Neural cell (in vitro differentiated cells): Measurements from ENCODE around the gene PRTFDC1. TPM values are rescaled to one million over a fixed set of nuclear protein-coding genes. Genes with fewer than 3 reads are reported as not detected.

Source experiments
- H2AFZ ChIP-seq: fragments of 200-600, 300-800 bp; sonication (generic), shearing (Covaris generic); 2 replicates; pipeline ENCODE4 v1.6.0; 2014; ENCODE audit warnings: low read depth, mild to moderate bottlenecking, antibody characterized with exemption, low read length, moderate library complexity
- H3F3A ChIP-seq: fragments of 200-600 bp; shearing (Covaris generic); 2 replicates; pipeline ENCODE4 v1.6.1; 2016; ENCODE audit warnings: mild to moderate bottlenecking, moderate library complexity, mixed read lengths, antibody characterized with exemption, low read length; ENCODE audit not compliant: insufficient read depth, poor library complexity, severe bottlenecking
- H3K27ac ChIP-seq: fragments of 200-600, 300-800 bp; sonication (generic), shearing (Covaris generic); 2 replicates; pipeline ENCODE4 v1.5.1; 2014; ENCODE audit warnings: mild to moderate bottlenecking, low read length, moderate library complexity
- H3K27me3 ChIP-seq: fragments of 300-800, 200-600 bp; sonication (generic), shearing (Covaris generic); 2 replicates; pipeline ENCODE4 v1.6.0; 2014; ENCODE audit warnings: mild to moderate bottlenecking, low read depth, low read length, moderate library complexity; ENCODE audit not compliant: insufficient read depth
- H3K36me3 ChIP-seq: fragments of 300-800, 200-600 bp; sonication (generic), shearing (Covaris generic); 2 replicates; pipeline ENCODE4 v1.5.1; 2014; ENCODE audit warnings: mild to moderate bottlenecking, antibody characterized with exemption, low read length, moderate library complexity; ENCODE audit not compliant: insufficient read depth
- H3K4me2 ChIP-seq: fragments of 300-800, 200-600 bp; sonication (generic), shearing (Covaris generic); 2 replicates; pipeline ENCODE4 v1.6.0; 2014; ENCODE audit warnings: mild to moderate bottlenecking, low read length
- H3K4me3 ChIP-seq: fragments of 300-800, 200-600 bp; sonication (generic), shearing (Covaris generic); 2 replicates; pipeline ENCODE4 v1.5.1; 2014; ENCODE audit warnings: mild to moderate bottlenecking, low read length, moderate library complexity
- H3K79me2 ChIP-seq: fragments of 200-600 bp; shearing (Covaris generic); replicated peaks from 2 replicates; pipeline ENCODE4 v1.6.0; 2014; ENCODE audit warnings: mild to moderate bottlenecking, low read length, moderate library complexity; ENCODE audit not compliant: insufficient read depth
- H3K9ac ChIP-seq: fragments of 300-800, 200-600 bp; sonication (generic), shearing (Covaris generic); 2 replicates; pipeline ENCODE4 v1.6.1; 2016; ENCODE audit warnings: mild to moderate bottlenecking, low read length, mixed read lengths
- H3K9me2 ChIP-seq: fragments of 200-600 bp; shearing (Covaris generic); 2 replicates; pipeline ENCODE4 v1.6.1; 2016; ENCODE audit warnings: mild to moderate bottlenecking, low read length, mixed read lengths; ENCODE audit not compliant: insufficient read depth
- H3K9me3 ChIP-seq: fragments of 200-600, 300-800 bp; sonication (generic), shearing (Covaris generic); 2 replicates; pipeline ENCODE4 v1.6.1; 2016; ENCODE audit warnings: mild to moderate bottlenecking, mixed run types, low read length, moderate library complexity, mixed read lengths
- H4K20me1 ChIP-seq: fragments of 200-600 bp; shearing (Covaris generic); 2 replicates; pipeline ENCODE4 v1.6.1; 2016; ENCODE audit warnings: mild to moderate bottlenecking, mixed run types; ENCODE audit not compliant: insufficient read depth
- EP300 ChIP-seq: fragments of 450-650 bp; conservative IDR thresholded peaks from 2 replicates; pipeline ENCODE4 v1.6.1; 2014; ENCODE audit warnings: antibody characterized with exemption, mild to moderate bottlenecking, moderate library complexity; ENCODE audit not compliant: poor library complexity, severe bottlenecking
- EZH2 ChIP-seq: fragments of 200-600, 300-800 bp; shearing (Covaris generic), sonication (generic); IDR thresholded peaks from 2 replicates; pipeline ENCODE4 v1.6.1; 2014; ENCODE audit warnings: antibody characterized with exemption, low read length, borderline replicate concordance, mild to moderate bottlenecking; ENCODE audit not compliant: insufficient read depth, poor library complexity, severe bottlenecking
- MXI1 ChIP-seq: fragments of 450-650 bp; conservative IDR thresholded peaks from 2 replicates; pipeline ENCODE4 v1.6.1; 2014; ENCODE audit warnings: antibody characterized with exemption, mild to moderate bottlenecking; ENCODE audit not compliant: poor library complexity, severe bottlenecking
- POLR2AphosphoS5 ChIP-seq: IDR thresholded peaks from 2 replicates; pipeline ENCODE4 v1.6.1; 2012
- RAD21 ChIP-seq: fragments of 450-650 bp; conservative IDR thresholded peaks from 2 replicates; pipeline ENCODE4 v1.6.1; 2014; ENCODE audit warnings: antibody characterized with exemption, mild to moderate bottlenecking, moderate library complexity
- SMC3 ChIP-seq: fragments of 450-650 bp; conservative IDR thresholded peaks from 2 replicates; pipeline ENCODE4 v1.6.1; 2014; ENCODE audit warnings: antibody characterized with exemption, mild to moderate bottlenecking, moderate library complexity; ENCODE audit not compliant: poor library complexity
- TAF1 ChIP-seq: IDR thresholded peaks from 2 replicates; pipeline ENCODE4 v1.6.1; 2012; ENCODE audit warnings: low read depth
- polyA plus RNA-seq: library from polyadenylated mRNA; depleted of rRNA; stranded (reverse); fragments of >200 nt; gene quantifications from 2 replicates; pipeline ENCODE4 v1.2.3, GENCODE V29; 2014
- TF ChIP-seq, protein P1 (sequence below): IDR thresholded peaks from 2 replicates; pipeline ENCODE4 v1.6.1; 2012; ENCODE audit warnings: borderline replicate concordance
- TF ChIP-seq, protein P2 (sequence below): fragments of 450-650 bp; IDR thresholded peaks from 2 replicates; pipeline ENCODE4 v1.5.1; 2014; ENCODE audit warnings: antibody characterized with exemption, mild to moderate bottlenecking, moderate library complexity; ENCODE audit not compliant: poor library complexity, severe bottlenecking

The PRTFDC1 gene
- polyA plus RNA-seq, 1 donor from 2014 or later = 3.4 TPM

DNA sequence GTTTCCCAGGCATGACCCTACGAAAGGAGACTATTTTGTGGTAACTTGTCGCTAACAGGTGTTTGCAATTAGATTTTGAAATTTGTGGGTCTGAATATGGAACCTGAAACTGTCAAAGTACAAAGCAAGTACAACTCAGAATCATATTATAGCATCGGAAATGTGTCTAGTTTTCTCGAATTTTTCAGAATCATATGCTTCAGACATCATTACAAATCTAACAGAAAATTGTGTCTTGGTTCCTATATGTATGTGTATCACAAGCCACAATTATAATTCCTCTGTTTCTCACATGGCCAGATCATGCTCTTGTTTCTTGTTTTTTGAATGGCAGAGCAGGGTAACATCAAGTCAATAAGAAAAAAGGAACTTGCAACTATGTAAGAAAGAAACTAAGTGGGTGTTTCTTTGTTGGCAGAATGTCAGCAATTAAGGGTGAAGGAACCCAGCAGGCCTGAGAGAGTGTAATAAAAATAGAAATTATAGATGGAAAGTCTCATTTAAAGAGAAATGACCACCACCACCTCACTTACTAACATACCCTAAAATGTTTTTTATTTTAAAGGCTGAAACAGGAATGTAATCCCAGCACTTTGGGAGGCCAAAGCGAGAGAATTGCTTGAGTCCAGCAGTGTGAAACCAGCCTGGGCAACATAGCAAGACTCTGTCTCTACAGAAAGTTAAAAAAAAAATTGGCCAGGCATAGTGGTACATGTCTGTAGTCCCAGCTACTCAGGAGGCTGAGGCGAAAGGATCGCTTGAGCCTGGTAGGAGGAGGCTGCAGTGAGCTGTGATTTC is 51.3 kb downstream of the PRTFDC1 start:
- Histone ChIP-seq H3K4me3 (no peak overlapping the region), H3K9ac (no peak overlapping the region), H4K20me1 (no peaks in the 10 kb centered on the region), H3K36me3 (no peaks in the 10 kb centered on the region), H3K9me3 (no peaks in the 10 kb centered on the region), H3K9me2 (no peaks in the 10 kb centered on the region), H3K4me2 (no peak overlapping the region), H2AFZ (no peak overlapping the region), H3F3A (no peaks in the 10 kb centered on the region), H3K27ac (no peak overlapping the region), H3K79me2 (no peaks in the 10 kb centered on the region), H3K27me3 (no peaks in the 10 kb centered on the region)
- TF ChIP-seq MXI1 (no peak), RAD21 (no peak), TAF1 (no peak), EZH2 (no peak), SMC3 (no peak), POLR2AphosphoS5 (no peak), EP300 (no peak)
- TF ChIP-seq, protein P1, sequence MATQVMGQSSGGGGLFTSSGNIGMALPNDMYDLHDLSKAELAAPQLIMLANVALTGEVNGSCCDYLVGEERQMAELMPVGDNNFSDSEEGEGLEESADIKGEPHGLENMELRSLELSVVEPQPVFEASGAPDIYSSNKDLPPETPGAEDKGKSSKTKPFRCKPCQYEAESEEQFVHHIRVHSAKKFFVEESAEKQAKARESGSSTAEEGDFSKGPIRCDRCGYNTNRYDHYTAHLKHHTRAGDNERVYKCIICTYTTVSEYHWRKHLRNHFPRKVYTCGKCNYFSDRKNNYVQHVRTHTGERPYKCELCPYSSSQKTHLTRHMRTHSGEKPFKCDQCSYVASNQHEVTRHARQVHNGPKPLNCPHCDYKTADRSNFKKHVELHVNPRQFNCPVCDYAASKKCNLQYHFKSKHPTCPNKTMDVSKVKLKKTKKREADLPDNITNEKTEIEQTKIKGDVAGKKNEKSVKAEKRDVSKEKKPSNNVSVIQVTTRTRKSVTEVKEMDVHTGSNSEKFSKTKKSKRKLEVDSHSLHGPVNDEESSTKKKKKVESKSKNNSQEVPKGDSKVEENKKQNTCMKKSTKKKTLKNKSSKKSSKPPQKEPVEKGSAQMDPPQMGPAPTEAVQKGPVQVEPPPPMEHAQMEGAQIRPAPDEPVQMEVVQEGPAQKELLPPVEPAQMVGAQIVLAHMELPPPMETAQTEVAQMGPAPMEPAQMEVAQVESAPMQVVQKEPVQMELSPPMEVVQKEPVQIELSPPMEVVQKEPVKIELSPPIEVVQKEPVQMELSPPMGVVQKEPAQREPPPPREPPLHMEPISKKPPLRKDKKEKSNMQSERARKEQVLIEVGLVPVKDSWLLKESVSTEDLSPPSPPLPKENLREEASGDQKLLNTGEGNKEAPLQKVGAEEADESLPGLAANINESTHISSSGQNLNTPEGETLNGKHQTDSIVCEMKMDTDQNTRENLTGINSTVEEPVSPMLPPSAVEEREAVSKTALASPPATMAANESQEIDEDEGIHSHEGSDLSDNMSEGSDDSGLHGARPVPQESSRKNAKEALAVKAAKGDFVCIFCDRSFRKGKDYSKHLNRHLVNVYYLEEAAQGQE = no peak
- TF ChIP-seq, protein P2, sequence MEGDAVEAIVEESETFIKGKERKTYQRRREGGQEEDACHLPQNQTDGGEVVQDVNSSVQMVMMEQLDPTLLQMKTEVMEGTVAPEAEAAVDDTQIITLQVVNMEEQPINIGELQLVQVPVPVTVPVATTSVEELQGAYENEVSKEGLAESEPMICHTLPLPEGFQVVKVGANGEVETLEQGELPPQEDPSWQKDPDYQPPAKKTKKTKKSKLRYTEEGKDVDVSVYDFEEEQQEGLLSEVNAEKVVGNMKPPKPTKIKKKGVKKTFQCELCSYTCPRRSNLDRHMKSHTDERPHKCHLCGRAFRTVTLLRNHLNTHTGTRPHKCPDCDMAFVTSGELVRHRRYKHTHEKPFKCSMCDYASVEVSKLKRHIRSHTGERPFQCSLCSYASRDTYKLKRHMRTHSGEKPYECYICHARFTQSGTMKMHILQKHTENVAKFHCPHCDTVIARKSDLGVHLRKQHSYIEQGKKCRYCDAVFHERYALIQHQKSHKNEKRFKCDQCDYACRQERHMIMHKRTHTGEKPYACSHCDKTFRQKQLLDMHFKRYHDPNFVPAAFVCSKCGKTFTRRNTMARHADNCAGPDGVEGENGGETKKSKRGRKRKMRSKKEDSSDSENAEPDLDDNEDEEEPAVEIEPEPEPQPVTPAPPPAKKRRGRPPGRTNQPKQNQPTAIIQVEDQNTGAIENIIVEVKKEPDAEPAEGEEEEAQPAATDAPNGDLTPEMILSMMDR = no peak

GRCh38 chr10:24899571-24899970 is 52.8 kb downstream of the PRTFDC1 start:
- Histone ChIP-seq H3K36me3 (no peaks in the 10 kb centered on the region), H3K4me3 (no peak overlapping the region), H3K9me3 (no peaks in the 10 kb centered on the region), H3F3A (no peaks in the 10 kb centered on the region), H3K79me2 (no peaks in the 10 kb centered on the region), H4K20me1 (no peaks in the 10 kb centered on the region), H3K27ac (no peak overlapping the region), H3K27me3 (no peaks in the 10 kb centered on the region), H2AFZ (no peak overlapping the region), H3K4me2 (no peak overlapping the region), H3K9ac (no peak overlapping the region), H3K9me2 (no peaks in the 10 kb centered on the region)
- TF ChIP-seq POLR2AphosphoS5 (no peak), EZH2 (no peak), TAF1 (no peak), RAD21 (no peak), SMC3 (no peak), EP300 (no peak), MXI1 (no peak)
- TF ChIP-seq, protein P1 = no peak
- TF ChIP-seq, protein P2 = no peak
